CD4-positive, alpha-beta T cell (primary cell): ENCODE results near the gene MAP7D1. TPM values are rescaled to one million over a fixed set of nuclear protein-coding genes. Genes with fewer than 3 reads are reported as not detected.
"Not testable (repeated sequence)": the region's sequence is repeated elsewhere in the genome, so short reads cannot be mapped to it uniquely, and the experiment has no call there.

Source experiments
- ATAC-seq: fragments of 200-7000 bp; cut with Tn5 transposase; one replicate; pipeline ENCODE4 v1.10.0; 2022; ENCODE audit warnings: mild to moderate bottlenecking; ENCODE audit not compliant: poor library complexity
- CTCF ChIA-PET: fragments of 350-600 bp; sonication (Branson Sonifier 250); formaldehyde crosslinking; loops from one replicate; lab custom pipeline; 2021; ENCODE audit warnings: antibody characterized with exemption, inconsistent platforms; lab: Charles Lee
- POLR2A ChIA-PET: fragments of 350-600 bp; sonication (Branson Sonifier 250); formaldehyde crosslinking; loops from one replicate; lab custom pipeline; 2021; ENCODE audit warnings: antibody characterized with exemption, inconsistent platforms; lab: Charles Lee
- DNase-seq, 14 experiments: peaks; one replicate each; pipeline ENCODE4 v3.0.0-alpha.2; 2013 to 2020; ENCODE audit warnings: mixed read lengths in 2 of 14
- H3K27ac ChIP-seq, 2 donors: one replicate each; pipeline versions ENCODE4 v1.5.1 to v1.7.0; 2013; ENCODE audit warnings: low read length in 2 of 2, low read depth in 1 of 2, mild to moderate bottlenecking in 1 of 2
- H3K27me3 ChIP-seq, 2 experiments: 1 replicate in 1 of 2; 2 replicates in 1 of 2; pipeline versions ENCODE4 v1.6.1 to v1.7.0; 2013; ENCODE audit warnings: low read length in 2 of 2, control low read depth in 1 of 2, mild to moderate bottlenecking in 1 of 2, moderate library complexity in 1 of 2; ENCODE audit not compliant: insufficient read depth in 2 of 2, control insufficient read depth in 1 of 2
- H3K36me3 ChIP-seq: one replicate; pipeline ENCODE4 v1.6.1; 2013; ENCODE audit warnings: low read length, control low read depth; ENCODE audit not compliant: insufficient read depth
- H3K4me1 ChIP-seq: one replicate; pipeline ENCODE4 v1.6.1; 2013; ENCODE audit warnings: low read length, control low read depth; ENCODE audit not compliant: insufficient read depth
- H3K4me3 ChIP-seq: one replicate; pipeline ENCODE4 v1.5.1; 2013; ENCODE audit warnings: mild to moderate bottlenecking, low read length, moderate library complexity
- H3K9me3 ChIP-seq, 2 experiments: 1 replicate in 1 of 2; 2 replicates in 1 of 2; pipeline versions ENCODE4 v1.6.1 to v1.7.0; 2013; ENCODE audit warnings: low read length in 2 of 2, mild to moderate bottlenecking in 2 of 2, control low read depth in 1 of 2, moderate library complexity in 1 of 2; ENCODE audit not compliant: control insufficient read depth in 1 of 2, insufficient read depth in 1 of 2
- H3K27ac Mint-ChIP-seq: one replicate; pipeline ENCODE4 v1.8.0; 2020; ENCODE audit warnings: mixed read lengths
- H3K27me3 Mint-ChIP-seq: one replicate; pipeline ENCODE4 v1.8.0; 2021; ENCODE audit warnings: mixed read lengths
- H3K36me3 Mint-ChIP-seq: one replicate; pipeline ENCODE4 v1.8.0; 2021; ENCODE audit warnings: low read depth, mixed read lengths
- H3K4me1 Mint-ChIP-seq: one replicate; pipeline ENCODE4 v1.8.0; 2021; ENCODE audit warnings: low read depth, mixed read lengths
- H3K4me3 Mint-ChIP-seq: one replicate; pipeline ENCODE4 v1.8.0; 2020; ENCODE audit warnings: mild to moderate bottlenecking, mixed read lengths
- H3K9me3 Mint-ChIP-seq: one replicate; pipeline ENCODE4 v1.8.0; 2020; ENCODE audit warnings: mixed read lengths
- intact Hi-C, 2 experiments: fragments of 100-400 bp; cut with DNase I in 1 of 2; cut with micrococcal nuclease in 1 of 2; formaldehyde crosslinking; loops; one replicate each; pipeline versions ENCODE4 v1.15.1 to v1.9.0; 2023 to 2025; cut with DNase I, micrococcal nuclease
- total RNA-seq, 174 experiments: library from RNA in 2 of 174; stranded (reverse) in 2 of 174; gene quantifications; one replicate each; pipeline ENCODE4 v1.2.3 and lab custom pipeline; 2021 to 2026
- TF ChIP-seq, protein P1 (sequence below): fragments of 200-600 bp; IDR thresholded peaks from one replicate; pipeline ENCODE4 v1.8.0; 2022; ENCODE audit warnings: antibody characterized with exemption, mild to moderate bottlenecking

Gene MAP7D1
- total RNA-seq, 2 experiments from 2014 or later, result 156 to 163 TPM

DNA sequence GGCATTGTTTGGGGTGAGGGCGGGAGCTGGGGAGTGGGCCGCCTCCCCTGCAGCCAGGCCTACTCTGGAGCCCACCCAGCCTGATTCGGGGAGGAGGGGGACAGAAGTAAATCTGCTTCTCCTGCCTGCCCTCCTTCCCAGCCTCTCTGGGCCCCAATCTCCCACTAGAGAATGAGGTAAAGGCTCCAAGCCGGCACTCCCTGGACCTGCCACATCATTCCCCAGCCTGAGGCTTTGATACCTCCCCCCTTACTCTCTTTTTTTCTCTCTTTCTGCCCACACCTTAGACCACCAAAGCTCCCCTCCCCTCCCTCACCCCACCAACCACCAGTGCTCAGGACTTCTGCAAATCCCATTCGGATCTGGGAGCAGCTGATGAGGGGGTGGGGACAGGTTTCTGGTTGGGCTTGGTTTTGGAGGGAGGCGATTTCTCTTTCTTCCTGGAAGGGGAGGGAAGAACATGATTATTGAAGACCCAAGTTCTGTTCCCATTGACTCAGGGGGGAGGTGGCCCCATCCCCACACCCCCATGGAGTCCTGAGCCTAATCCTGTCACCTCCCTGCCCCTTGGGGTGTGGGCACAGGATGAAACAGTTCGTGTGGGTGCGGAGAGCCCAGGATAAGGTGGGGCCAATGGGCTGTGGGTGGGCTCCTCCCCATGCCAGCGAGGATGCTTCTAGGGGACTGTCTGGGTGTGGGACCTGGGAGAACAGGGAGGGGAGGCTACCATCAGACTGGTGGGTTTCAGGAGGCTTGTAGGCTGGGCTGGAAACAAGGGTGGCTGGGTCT lies 1.3 kb downstream of the MAP7D1 start:
- intact Hi-C loops, result no loop called here
- H3K27ac Mint-ChIP-seq, result peak overlapping the region; percentile 97
- ChIA-PET POLR2A (interaction anchor here (1.8 to 3.6 kb wide), 4 partner anchors 12 to 149 kb away, joined by 7 to 50 read pairs (median 14); partner anchors contain the start of genes SH3D21 and THRAP3), CTCF (interaction anchor here (1.0 to 4.2 kb wide), 2 partner anchors 8 to 31 kb away, joined by 4 to 18 read pairs; partner anchors contain the start of gene TRAPPC3)
- H3K27me3 Mint-ChIP-seq, result no peaks in the 10 kb centered on the region
- H3K4me1 Mint-ChIP-seq, result peaks cover 77% of the 10 kb centered on the region
- peak overlapping the region; percentile 56 to 96 for H3K27ac ChIP-seq
- H3K9me3 Mint-ChIP-seq, result no peaks in the 10 kb centered on the region
- H3K9me3 ChIP-seq, result no peaks in the 10 kb centered on the region
- DNase-seq (peak in 1 of 14 experiments; percentile 24), ATAC-seq (no peak)
- H3K4me3 Mint-ChIP-seq, result peak overlapping the region; percentile 94
- peaks cover 79% of the 10 kb centered on the region for H3K4me1 ChIP-seq
- peak overlapping the region; percentile 99 for H3K4me3 ChIP-seq
- peaks cover 29% of the 10 kb centered on the region for H3K36me3 Mint-ChIP-seq
- TF ChIP-seq, protein P1, sequence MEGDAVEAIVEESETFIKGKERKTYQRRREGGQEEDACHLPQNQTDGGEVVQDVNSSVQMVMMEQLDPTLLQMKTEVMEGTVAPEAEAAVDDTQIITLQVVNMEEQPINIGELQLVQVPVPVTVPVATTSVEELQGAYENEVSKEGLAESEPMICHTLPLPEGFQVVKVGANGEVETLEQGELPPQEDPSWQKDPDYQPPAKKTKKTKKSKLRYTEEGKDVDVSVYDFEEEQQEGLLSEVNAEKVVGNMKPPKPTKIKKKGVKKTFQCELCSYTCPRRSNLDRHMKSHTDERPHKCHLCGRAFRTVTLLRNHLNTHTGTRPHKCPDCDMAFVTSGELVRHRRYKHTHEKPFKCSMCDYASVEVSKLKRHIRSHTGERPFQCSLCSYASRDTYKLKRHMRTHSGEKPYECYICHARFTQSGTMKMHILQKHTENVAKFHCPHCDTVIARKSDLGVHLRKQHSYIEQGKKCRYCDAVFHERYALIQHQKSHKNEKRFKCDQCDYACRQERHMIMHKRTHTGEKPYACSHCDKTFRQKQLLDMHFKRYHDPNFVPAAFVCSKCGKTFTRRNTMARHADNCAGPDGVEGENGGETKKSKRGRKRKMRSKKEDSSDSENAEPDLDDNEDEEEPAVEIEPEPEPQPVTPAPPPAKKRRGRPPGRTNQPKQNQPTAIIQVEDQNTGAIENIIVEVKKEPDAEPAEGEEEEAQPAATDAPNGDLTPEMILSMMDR, result no peak
- H3K27me3 ChIP-seq, result no peaks in the 10 kb centered on the region
- peaks cover 7% of the 10 kb centered on the region for H3K36me3 ChIP-seq

DNA sequence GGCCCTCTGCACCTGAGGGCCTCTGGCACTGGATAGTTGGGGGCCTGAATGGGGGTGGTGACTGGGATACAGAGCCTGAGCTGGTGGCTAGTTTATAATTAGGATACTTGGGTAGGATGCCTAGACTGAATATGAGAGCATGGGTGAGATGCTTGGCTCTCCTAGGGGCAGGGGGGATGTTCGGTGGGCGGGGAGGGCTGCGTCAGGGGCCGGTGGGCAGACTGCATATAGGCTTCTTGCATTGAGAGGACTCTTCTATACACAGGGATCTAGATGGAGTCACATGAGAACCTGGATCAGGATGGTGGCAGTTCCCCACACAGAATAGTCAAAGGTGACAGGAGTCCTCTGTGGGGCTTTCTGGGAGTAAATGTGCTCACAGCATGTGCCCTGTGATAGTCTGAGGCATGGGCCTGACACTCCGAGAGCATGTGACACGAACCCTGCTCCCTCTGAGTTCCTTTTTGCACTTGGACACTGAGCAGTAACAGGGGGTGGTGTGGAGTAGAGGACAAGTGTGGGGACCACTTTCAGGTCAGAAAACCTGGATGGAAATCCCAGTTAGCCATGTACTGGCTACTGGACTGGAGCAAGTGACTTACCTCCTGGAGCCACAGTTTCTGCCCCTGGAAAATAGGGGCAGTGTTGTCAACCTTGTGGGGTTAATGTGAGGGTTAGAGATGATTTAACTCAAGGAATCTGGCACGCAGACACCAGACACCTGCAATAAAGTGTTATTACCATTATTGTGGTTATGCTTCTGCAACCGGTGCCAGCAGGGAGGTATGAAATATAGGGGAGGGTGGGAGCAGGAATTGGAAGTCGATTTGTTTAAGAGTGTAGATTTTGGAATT lies 2.2 kb downstream of the MAP7D1 start:
- TF ChIP-seq, protein P1, result no peak
- H3K4me1 Mint-ChIP-seq, result peaks cover 78% of the 10 kb centered on the region
- intact Hi-C loops, result no loop called here
- ChIA-PET POLR2A (interaction anchor here (2.2 to 5.5 kb wide), 3 partner anchors 7 to 65 kb away, joined by 7 to 194 read pairs (median 50); partner anchors contain the start of genes THRAP3 and TRAPPC3), CTCF (interaction anchor here (1.0 to 6.3 kb wide), 3 partner anchors 8 to 30 kb away, joined by 4 to 74 read pairs (median 18); partner anchors contain the start of gene TRAPPC3)
- Histone ChIP-seq H3K9me3 (no peaks in the 10 kb centered on the region), H3K36me3 (peaks cover 11% of the 10 kb centered on the region), H3K4me3 (peak overlapping the region; percentile 99), H3K27me3 (no peaks in the 10 kb centered on the region), H3K4me1 (peaks cover 79% of the 10 kb centered on the region), H3K27ac (peak overlapping the region; percentile 56 to 96)
- peak overlapping the region; percentile 94 for H3K4me3 Mint-ChIP-seq
- no peak for DNase-seq
- no peaks in the 10 kb centered on the region for H3K9me3 Mint-ChIP-seq
- peak overlapping the region; percentile 97 for H3K27ac Mint-ChIP-seq
- no peak for ATAC-seq
- peaks cover 37% of the 10 kb centered on the region for H3K36me3 Mint-ChIP-seq
- H3K27me3 Mint-ChIP-seq, result no peaks in the 10 kb centered on the region

DNA sequence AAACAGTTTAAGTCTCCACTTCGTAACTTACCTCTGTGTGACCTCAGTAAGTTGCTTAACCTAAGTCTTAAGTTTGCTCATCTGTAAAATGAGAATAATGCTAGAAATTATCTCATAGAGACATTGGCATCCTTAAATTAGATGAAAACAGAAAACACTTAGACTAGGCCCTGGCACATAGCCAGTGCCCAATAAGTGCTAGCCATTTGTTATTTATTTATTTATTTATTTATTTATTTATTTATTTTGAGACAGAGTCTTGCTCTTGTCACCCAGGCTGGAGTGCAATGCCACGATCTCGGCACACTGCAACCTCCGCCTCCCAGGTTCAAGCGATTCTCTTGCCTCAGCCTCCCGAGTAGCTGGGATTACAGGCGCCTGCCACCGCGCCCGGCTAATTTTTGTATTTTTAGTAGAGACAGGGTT lies 2.9 kb downstream of the MAP7D1 start:
- intact Hi-C loops, H3K27me3 Mint-ChIP-seq, H3K9me3 Mint-ChIP-seq, ATAC-seq, H3K27me3 ChIP-seq, DNase-seq, H3K9me3 ChIP-seq: not testable (repeated sequence)
- Histone ChIP-seq H3K4me1 (peaks cover 78% of the 10 kb centered on the region), H3K27ac (peak overlapping the region; percentile 91 to 96), H3K4me3 (peak overlapping the region; percentile 99), H3K36me3 (peaks cover 11% of the 10 kb centered on the region)
- H3K27ac Mint-ChIP-seq, result peak overlapping the region; percentile 97
- H3K36me3 Mint-ChIP-seq, result peaks cover 39% of the 10 kb centered on the region
- H3K4me1 Mint-ChIP-seq, result peaks cover 75% of the 10 kb centered on the region
- ChIA-PET POLR2A (interaction anchor here (0.5 to 5.5 kb wide), 4 partner anchors 8 to 60 kb away, joined by 3 to 194 read pairs (median 24); partner anchors contain the start of gene TRAPPC3), CTCF (interaction anchor here (6.3 kb wide), 1 partner anchor 9 kb away, joined by 74 read pairs; the partner anchor contains the start of gene TRAPPC3)
- peak overlapping the region; percentile 94 for H3K4me3 Mint-ChIP-seq
